ENCODE data around the gene TNF.
"Not testable (repeated sequence)": the region's sequence is repeated elsewhere in the genome, so short reads cannot be mapped to it uniquely, and the experiment has no call there.

Gene TNF

GRCh38 chr6:31551371-31551770 lies 24.0 kb upstream of the TNF start:
- DNase-seq (ENCODE audit: low read depth): peak; percentile 77
- peak; percentile 54 for TF ChIP-seq CTCF (IDR thresholded peaks at IDR 0.05; ENCODE audit: low read length, missing control alignments)
- not testable (repeated sequence) for H3K4me3 ChIP-seq (replicated peaks; ENCODE audit: low read depth, low read length)

GRCh38 chr6:31556307-31556706 lies 19.1 kb upstream of the TNF start:
- TF ChIP-seq CTCF (IDR thresholded peaks at IDR 0.05; ENCODE audit: low read length, missing control alignments): no peak
- DNase-seq (ENCODE audit: low read depth): no peak
- no peak overlapping the region for H3K4me3 ChIP-seq (replicated peaks; ENCODE audit: low read depth, low read length)

- no peak overlapping the region for H3K4me3 ChIP-seq (replicated peaks; ENCODE audit: low read depth, low read length)
- TF ChIP-seq CTCF (IDR thresholded peaks at IDR 0.05; ENCODE audit: low read length, missing control alignments): no peak
- no peak for DNase-seq (ENCODE audit: low read depth)
Observed at GRCh38 chr6:31557443-31558317, 17.7 kb upstream of the TNF start.

- TF ChIP-seq CTCF (IDR thresholded peaks at IDR 0.05; ENCODE audit: low read length, missing control alignments): no peak
- DNase-seq (ENCODE audit: low read depth): no peak
- H3K4me3 ChIP-seq (replicated peaks; ENCODE audit: low read depth, low read length): no peak overlapping the region
Observed at GRCh38 chr6:31558318-31558625, 17.1 kb upstream of the TNF start.

GRCh38 chr6:31558631-31559500 lies 16.5 kb upstream of the TNF start:
- no peak for TF ChIP-seq CTCF (IDR thresholded peaks at IDR 0.05; ENCODE audit: low read length, missing control alignments)
- H3K4me3 ChIP-seq (replicated peaks; ENCODE audit: low read depth, low read length): no peak overlapping the region
- DNase-seq (ENCODE audit: low read depth): peak; percentile 62

- no peak for TF ChIP-seq CTCF (IDR thresholded peaks at IDR 0.05; ENCODE audit: low read length, missing control alignments)
- no peak for DNase-seq (ENCODE audit: low read depth)
- H3K4me3 ChIP-seq (replicated peaks; ENCODE audit: low read depth, low read length): no peak overlapping the region
Observed at GRCh38 chr6:31559606-31559957, 15.8 kb upstream of the TNF start.

All from fibroblast of pulmonary artery (primary cell).